ENCODE data around the gene WDR93. TPM values are rescaled to one million over a fixed set of nuclear protein-coding genes. Genes with fewer than 3 reads are reported as not detected.
A peak's percentile ranks its signal among the peaks of the same experiment; 100 is the strongest.

Gene WDR93
- total RNA-seq, 2 experiments from 2014 or later: not detected

- no peak overlapping the region for H3K27ac Mint-ChIP-seq
These were observed 59.4 kb downstream of the WDR93 start for GRCh38 chr15:89749951-89750559.

DNA sequence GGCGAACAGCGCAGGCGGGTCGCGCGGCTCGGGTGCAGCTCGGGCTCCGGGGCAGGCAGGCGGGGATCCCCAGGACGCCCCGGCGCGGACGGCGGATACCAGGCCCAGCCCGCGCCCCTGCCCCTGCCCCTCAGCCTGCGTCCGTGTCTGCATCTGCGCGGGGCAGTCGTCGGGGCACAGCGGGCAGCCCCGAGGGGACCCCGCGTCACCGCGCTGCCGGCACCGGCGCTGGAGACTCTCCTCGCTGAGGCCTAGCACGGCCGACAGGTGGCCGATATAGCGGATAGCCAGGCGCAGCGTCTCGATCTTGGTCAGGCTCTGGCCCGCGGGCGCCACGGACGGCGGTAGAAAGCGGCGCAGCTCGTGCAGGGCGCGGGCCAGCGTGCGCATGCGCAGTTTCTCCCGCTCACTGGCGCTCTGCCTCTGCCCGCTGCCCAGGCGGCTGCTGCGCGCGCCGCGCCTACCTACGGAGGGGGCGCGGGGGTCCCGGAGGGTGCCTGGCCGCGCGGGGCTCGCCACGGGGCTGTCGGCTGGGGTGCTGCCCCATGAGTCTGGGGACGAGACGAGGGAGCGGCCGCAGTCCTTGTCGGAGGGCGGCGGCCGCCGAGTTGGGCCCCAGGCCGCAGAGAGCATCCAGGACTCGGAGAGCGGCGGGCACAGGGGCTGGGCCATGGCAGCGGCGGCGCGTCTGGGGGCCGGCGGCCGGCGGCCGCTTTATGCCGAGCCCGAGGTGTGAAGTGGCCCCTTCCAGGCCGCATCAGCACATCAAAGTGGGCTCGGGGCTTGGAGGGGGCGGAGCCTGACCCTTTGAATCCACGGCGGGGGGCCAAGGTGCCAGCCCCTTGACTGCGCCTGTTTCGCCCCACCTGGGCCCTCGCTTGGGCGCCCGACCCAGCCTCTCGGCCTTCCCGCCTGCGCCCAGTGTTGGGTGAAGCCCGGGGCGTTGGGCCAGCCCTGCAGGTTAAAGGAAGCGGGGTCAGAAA lies 60.2 kb downstream of the WDR93 start, which contains the start of gene MESP1:
Gene MESP1 (minus strand): TSS at position 690 of the 983 bp plus-strand sequence. CDS start 18 bp downstream, at position 672.
- Mint-ChIP-seq H3K4me1 (peaks cover 6% of the 10 kb centered on the region), H3K9me3 (no peaks in the 10 kb centered on the region), H3K27me3 (peaks cover 14% of the 10 kb centered on the region), H3K4me3 (peak within 1 kb of the TSS; percentile 68), H3K27ac (no peak within 1 kb of the TSS), H3K36me3 (ENCODE audit: low read depth) (no peaks in the 10 kb centered on the region)
- CTCF ChIA-PET: interaction anchor here (0.7 to 6.2 kb wide), 7 partner anchors 11 to 321 kb away, joined by 3 to 31 read pairs (median 5); no protein-coding TSS in a partner anchor
- POLR2A ChIA-PET: interaction anchor here (1.0 to 1.4 kb wide), 4 partner anchors 10 to 482 kb away, joined by 3 to 4 read pairs (median 4); no protein-coding TSS in a partner anchor
- DNase-seq: peak; percentile 90

More at GRCh38 chr15:89749951-89750559, 59.4 kb downstream of the WDR93 start:
- H3K36me3 Mint-ChIP-seq (ENCODE audit: low read depth): no peaks in the 10 kb centered on the region
- no peaks in the 10 kb centered on the region for H3K9me3 Mint-ChIP-seq
- POLR2A ChIA-PET: interaction anchor here (1.0 to 1.4 kb wide), 3 partner anchors 10 to 20 kb away, joined by 3 to 4 read pairs (median 4); no protein-coding TSS in a partner anchor
- peak overlapping the region; percentile 68 for H3K4me3 Mint-ChIP-seq
- H3K27me3 Mint-ChIP-seq: peaks cover 11% of the 10 kb centered on the region
- peaks cover 6% of the 10 kb centered on the region for H3K4me1 Mint-ChIP-seq
- CTCF ChIA-PET: interaction anchor here (1.3 to 6.2 kb wide), 6 partner anchors 10 to 321 kb away, joined by 3 to 31 read pairs (median 6); no protein-coding TSS in a partner anchor
- no peak for DNase-seq

DNA sequence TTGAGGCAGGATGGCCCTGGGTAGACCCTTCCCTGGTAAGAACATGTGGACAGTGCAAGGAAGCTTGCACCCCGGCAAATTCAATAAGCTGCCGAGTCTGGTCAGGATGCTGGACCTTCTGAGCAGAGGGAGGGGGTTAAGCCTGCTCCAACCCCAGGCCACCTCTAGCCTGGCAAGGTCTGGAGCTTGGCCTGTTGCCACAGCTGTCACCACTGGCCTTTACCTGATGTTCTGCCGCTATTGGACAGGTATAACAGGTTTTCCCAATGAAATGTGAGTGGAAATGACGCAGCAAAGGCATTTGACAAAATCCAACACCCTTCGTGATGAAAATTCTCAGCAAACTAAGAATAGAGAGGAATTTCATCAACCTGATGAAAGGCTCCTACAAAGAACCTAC lies 61.1 kb downstream of the WDR93 start:
- no peak for DNase-seq
- H3K36me3 Mint-ChIP-seq (ENCODE audit: low read depth): no peaks in the 10 kb centered on the region
- POLR2A ChIA-PET: interaction anchor here (1.2 kb wide), 1 partner anchor 481 kb away, joined by 3 read pairs; no protein-coding TSS in a partner anchor
- H3K27ac Mint-ChIP-seq: no peak overlapping the region
- H3K9me3 Mint-ChIP-seq: no peaks in the 10 kb centered on the region
- peaks cover 17% of the 10 kb centered on the region for H3K27me3 Mint-ChIP-seq
- peak overlapping the region; percentile 30 for H3K4me3 Mint-ChIP-seq
- peaks cover 6% of the 10 kb centered on the region for H3K4me1 Mint-ChIP-seq
- CTCF ChIA-PET: interaction anchor here (0.7 to 6.2 kb wide), 4 partner anchors 10 to 123 kb away, joined by 3 to 31 read pairs (median 6); no protein-coding TSS in a partner anchor

DNA sequence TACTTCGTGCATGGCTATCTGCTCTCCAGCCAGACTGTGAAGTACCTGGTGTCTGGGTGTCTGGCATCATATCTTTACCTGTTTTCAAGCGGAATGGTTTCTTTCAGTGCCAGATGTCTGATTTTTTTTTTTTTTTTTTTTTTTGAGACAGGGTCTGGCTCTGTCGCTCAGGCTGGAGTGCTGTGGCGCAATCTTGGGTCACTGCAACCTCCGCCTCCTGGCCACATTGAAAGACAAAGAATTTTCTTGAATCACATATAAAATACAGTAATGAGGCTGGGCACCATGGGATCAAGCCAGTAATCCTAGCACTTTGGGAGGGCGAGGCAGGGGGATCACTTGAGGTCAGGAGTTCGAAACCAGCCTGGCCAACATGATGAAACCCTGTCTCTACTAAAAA lies 63.2 kb downstream of the WDR93 start:
- DNase-seq: no peak
- H3K4me1 Mint-ChIP-seq: peaks cover 6% of the 10 kb centered on the region
- H3K9me3 Mint-ChIP-seq: no peaks in the 10 kb centered on the region
- no peak overlapping the region for H3K4me3 Mint-ChIP-seq
- POLR2A ChIA-PET: no interaction called here
- CTCF ChIA-PET: interaction anchor here (5.0 kb wide), 1 partner anchor 121 kb away, joined by 22 read pairs; no protein-coding TSS in a partner anchor
- H3K27me3 Mint-ChIP-seq: peaks cover 19% of the 10 kb centered on the region
- no peaks in the 10 kb centered on the region for H3K36me3 Mint-ChIP-seq (ENCODE audit: low read depth)
- H3K27ac Mint-ChIP-seq: no peak overlapping the region

DNA sequence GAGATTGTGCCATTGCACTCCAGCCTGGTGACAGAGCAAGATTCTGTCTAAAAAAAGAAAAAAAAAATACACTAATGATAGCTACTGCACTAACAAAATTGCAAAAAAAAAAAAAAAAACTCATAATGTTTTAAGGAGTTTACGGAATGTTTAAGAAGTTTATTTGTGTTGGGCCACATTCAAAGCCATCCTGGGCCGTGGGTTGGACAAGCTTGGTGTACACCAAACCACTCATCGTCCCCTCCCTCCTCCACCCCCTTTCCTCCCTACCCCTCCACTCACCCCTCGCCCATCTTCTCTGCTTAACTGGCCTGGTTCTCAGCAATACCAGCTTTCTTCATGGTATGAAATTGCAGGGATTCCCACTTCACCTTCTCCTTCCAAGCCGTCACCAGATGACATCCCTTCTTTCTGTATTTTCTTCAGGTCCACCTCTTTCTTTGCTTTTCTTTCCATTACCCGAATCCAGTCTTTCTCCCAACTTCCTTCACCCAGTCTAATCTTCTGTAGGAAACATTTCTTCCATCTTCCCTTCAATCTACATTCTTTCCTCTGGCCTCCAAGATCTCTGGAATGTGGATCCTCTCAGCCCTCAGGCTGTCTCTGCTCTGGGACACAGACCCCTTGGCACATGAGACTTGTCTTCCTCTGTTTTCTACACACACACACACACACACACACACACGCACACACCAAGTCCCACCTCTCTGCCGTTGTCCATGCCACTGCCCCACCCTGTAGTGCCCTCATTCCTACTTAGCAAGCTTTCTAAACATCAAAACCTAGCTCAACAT lies 63.9 kb downstream of the WDR93 start:
- no peak for DNase-seq
- Mint-ChIP-seq H3K4me1 (peaks cover 4% of the 10 kb centered on the region), H3K36me3 (ENCODE audit: low read depth) (no peaks in the 10 kb centered on the region), H3K27me3 (peaks cover 18% of the 10 kb centered on the region), H3K4me3 (no peak overlapping the region), H3K9me3 (no peaks in the 10 kb centered on the region), H3K27ac (no peak overlapping the region)
- ChIA-PET CTCF (interaction anchor here (1.0 to 5.0 kb wide), 2 partner anchors 16 to 120 kb away, joined by 3 to 22 read pairs; no protein-coding TSS in a partner anchor), POLR2A (no interaction called here)

- Mint-ChIP-seq H3K4me3 (no peak overlapping the region), H3K9me3 (no peaks in the 10 kb centered on the region), H3K27me3 (peaks cover 17% of the 10 kb centered on the region), H3K27ac (no peak overlapping the region), H3K36me3 (ENCODE audit: low read depth) (no peaks in the 10 kb centered on the region), H3K4me1 (peaks cover 2% of the 10 kb centered on the region)
- POLR2A ChIA-PET: interaction anchor here (0.6 kb wide), 1 partner anchor 104 kb away, joined by 3 read pairs; no protein-coding TSS in a partner anchor
- CTCF ChIA-PET: interaction anchor here (1.0 to 5.0 kb wide), 2 partner anchors 17 to 119 kb away, joined by 3 to 22 read pairs; no protein-coding TSS in a partner anchor
- DNase-seq: no peak
These were observed 65.1 kb downstream of the WDR93 start for GRCh38 chr15:89755701-89756100.

- H3K27me3 Mint-ChIP-seq: peaks cover 17% of the 10 kb centered on the region
- POLR2A ChIA-PET: interaction anchor here (1.5 kb wide), 1 partner anchor 137 kb away, joined by 3 read pairs; the partner anchor contains the start of gene AP3S2
- CTCF ChIA-PET: interaction anchor here (5.0 to 6.2 kb wide), 2 partner anchors 118 to 131 kb away, joined by 22 to 55 read pairs; no protein-coding TSS in a partner anchor
- no peaks in the 10 kb centered on the region for H3K36me3 Mint-ChIP-seq (ENCODE audit: low read depth)
- H3K4me1 Mint-ChIP-seq: peaks cover 6% of the 10 kb centered on the region
- no peak overlapping the region for H3K27ac Mint-ChIP-seq
- H3K9me3 Mint-ChIP-seq: no peaks in the 10 kb centered on the region
- H3K4me3 Mint-ChIP-seq: no peak overlapping the region
- no peak for DNase-seq
These were observed 66.3 kb downstream of the WDR93 start for GRCh38 chr15:89756897-89757296.

DNA sequence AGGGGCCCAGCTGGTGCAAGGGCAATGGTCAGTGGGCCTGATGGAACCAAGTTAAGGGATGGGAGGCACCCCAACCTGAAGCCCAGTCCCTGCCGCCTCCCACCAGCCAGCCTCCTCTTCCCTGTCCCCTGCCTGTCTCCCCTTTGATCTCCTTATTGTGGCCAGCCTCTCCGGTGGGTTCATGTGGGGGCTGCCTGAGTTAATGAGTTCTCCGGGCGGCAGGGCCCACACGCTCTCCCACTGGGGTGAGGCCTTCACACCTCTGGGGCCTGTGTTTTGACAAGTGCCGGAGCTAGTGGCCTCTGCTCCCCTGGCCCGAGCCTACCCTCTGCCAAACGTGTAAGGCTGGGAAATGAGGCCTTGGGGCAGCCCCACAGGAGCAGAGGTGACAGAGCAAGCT lies 67.7 kb downstream of the WDR93 start:
- ChIA-PET POLR2A (no interaction called here), CTCF (interaction anchor here (6.2 to 7.0 kb wide), 2 partner anchors 116 to 130 kb away, joined by 55 to 168 read pairs; no protein-coding TSS in a partner anchor)
- Mint-ChIP-seq H3K27ac (no peak overlapping the region), H3K36me3 (ENCODE audit: low read depth) (no peaks in the 10 kb centered on the region), H3K27me3 (peaks cover 13% of the 10 kb centered on the region), H3K4me1 (peaks cover 6% of the 10 kb centered on the region), H3K9me3 (no peaks in the 10 kb centered on the region), H3K4me3 (no peak overlapping the region)
- no peak for DNase-seq

DNA sequence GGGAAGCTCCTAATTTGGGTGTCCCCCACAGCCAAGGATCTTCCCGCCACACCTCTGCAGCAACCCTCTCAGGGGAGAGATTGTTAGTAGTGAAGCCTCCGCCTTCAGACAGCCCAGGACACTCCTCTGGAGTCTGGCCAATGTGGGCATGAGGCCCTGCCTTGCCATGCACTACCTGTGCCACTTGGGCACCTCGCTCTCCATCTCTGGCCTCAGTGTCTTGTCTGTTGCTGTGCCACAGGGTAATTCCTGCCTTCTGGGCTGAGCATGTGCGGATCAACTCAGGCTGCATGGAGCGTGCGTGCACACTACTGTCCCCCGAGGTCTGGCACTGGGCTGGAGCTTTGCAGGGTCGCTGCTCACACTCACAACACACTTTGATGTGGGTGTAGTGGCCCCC lies 68.4 kb downstream of the WDR93 start:
- CTCF ChIA-PET: interaction anchor here (2.7 to 7.0 kb wide), 3 partner anchors 19 to 129 kb away, joined by 10 to 168 read pairs (median 55); no protein-coding TSS in a partner anchor
- H3K27me3 Mint-ChIP-seq: peaks cover 13% of the 10 kb centered on the region
- no peak overlapping the region for H3K4me3 Mint-ChIP-seq
- H3K9me3 Mint-ChIP-seq: no peaks in the 10 kb centered on the region
- peaks cover 6% of the 10 kb centered on the region for H3K4me1 Mint-ChIP-seq
- H3K27ac Mint-ChIP-seq: no peak overlapping the region
- no peak for DNase-seq
- no peaks in the 10 kb centered on the region for H3K36me3 Mint-ChIP-seq (ENCODE audit: low read depth)
- POLR2A ChIA-PET: no interaction called here

DNA sequence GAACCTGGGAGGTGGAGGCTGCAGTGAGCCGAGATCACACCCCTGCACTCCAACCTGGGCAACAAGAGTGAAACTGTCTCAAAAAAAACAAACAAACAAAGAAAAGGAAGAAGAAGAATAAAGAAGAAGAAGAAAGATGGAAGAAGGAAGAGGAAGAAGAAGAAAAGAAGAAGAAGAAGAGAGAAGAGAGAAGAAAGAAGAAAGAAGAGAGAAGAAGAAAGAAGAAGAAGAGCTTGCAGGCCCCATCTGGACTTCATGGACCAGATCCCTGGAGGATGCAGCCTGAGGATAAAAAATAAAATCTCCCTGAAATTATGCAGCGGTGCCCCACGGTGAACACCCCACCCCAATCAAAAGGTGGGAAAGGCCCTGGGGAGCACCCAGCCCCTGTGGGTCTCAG lies 69.2 kb downstream of the WDR93 start:
- no peaks in the 10 kb centered on the region for H3K36me3 Mint-ChIP-seq (ENCODE audit: low read depth)
- no peak overlapping the region for H3K27ac Mint-ChIP-seq
- no peak for DNase-seq
- POLR2A ChIA-PET: interaction anchor here (2.3 kb wide), 1 partner anchor 115 kb away, joined by 6 read pairs; no protein-coding TSS in a partner anchor
- no peaks in the 10 kb centered on the region for H3K9me3 Mint-ChIP-seq
- H3K4me1 Mint-ChIP-seq: peaks cover 6% of the 10 kb centered on the region
- peaks cover 9% of the 10 kb centered on the region for H3K27me3 Mint-ChIP-seq
- H3K4me3 Mint-ChIP-seq: no peak overlapping the region
- CTCF ChIA-PET: interaction anchor here (0.6 to 7.0 kb wide), 11 partner anchors 9 to 326 kb away, joined by 3 to 168 read pairs (median 10); partner anchors contain the start of gene MESP1

- Mint-ChIP-seq H3K27me3 (peaks cover 8% of the 10 kb centered on the region), H3K4me3 (no peak overlapping the region), H3K9me3 (no peaks in the 10 kb centered on the region), H3K4me1 (peaks cover 6% of the 10 kb centered on the region), H3K27ac (no peak overlapping the region), H3K36me3 (ENCODE audit: low read depth) (no peaks in the 10 kb centered on the region)
- peak; percentile 77 for DNase-seq
- CTCF ChIA-PET: interaction anchor here (0.6 to 7.0 kb wide), 39 partner anchors 9 to 328 kb away, joined by 3 to 168 read pairs (median 4); partner anchors contain the start of genes ANPEP, AP3S2, MESP1 and MESP2
- POLR2A ChIA-PET: interaction anchor here (0.6 to 2.3 kb wide), 2 partner anchors 10 to 114 kb away, joined by 4 to 6 read pairs; partner anchors contain the start of gene MESP1
These were observed 69.8 kb downstream of the WDR93 start for GRCh38 chr15:89760303-89761008.
